Mesenchymal stem cell (in vitro differentiated cells and primary cell): ENCODE data around the gene TOR4A.
"Not testable (repeated sequence)": the region's sequence is repeated elsewhere in the genome, so short reads cannot be mapped to it uniquely, and the experiment has no call there.

Source experiments
- DNase-seq: peaks from one replicate; pipeline ENCODE4 v3.0.0-alpha.2; 2013
- H2AFZ ChIP-seq: one replicate; pipeline ENCODE4 v1.6.1; 2013; ENCODE audit warnings: low read depth, mild to moderate bottlenecking, control low read depth, inconsistent platforms, low read length, moderate library complexity
- H2AK5ac ChIP-seq: 2 replicates; pipeline ENCODE4 v1.6.1; 2013; ENCODE audit warnings: low read length, moderate library complexity, mild to moderate bottlenecking, inconsistent platforms; ENCODE audit not compliant: severe bottlenecking
- H2BK120ac ChIP-seq: one replicate; pipeline ENCODE4 v1.6.1; 2013; ENCODE audit warnings: low read depth, mild to moderate bottlenecking, inconsistent platforms, low read length, moderate library complexity
- H2BK12ac ChIP-seq, 2 experiments: one replicate each; pipeline ENCODE4 v1.6.1; 2013; ENCODE audit warnings: inconsistent platforms in 2 of 2, low read length in 2 of 2, mild to moderate bottlenecking in 2 of 2, moderate library complexity in 2 of 2, control low read depth in 1 of 2
- H2BK15ac ChIP-seq: one replicate; pipeline ENCODE4 v1.6.1; 2013; ENCODE audit warnings: mild to moderate bottlenecking, low read depth, inconsistent platforms; ENCODE audit not compliant: poor library complexity, severe bottlenecking
- H2BK5ac ChIP-seq: 2 replicates; pipeline ENCODE4 v1.6.1; 2013; ENCODE audit warnings: low read depth, mild to moderate bottlenecking, low read length, control low read depth, inconsistent platforms; ENCODE audit not compliant: poor library complexity, severe bottlenecking
- H3K14ac ChIP-seq, 2 experiments: one replicate each; pipeline ENCODE4 v1.6.1; 2013; ENCODE audit warnings: inconsistent platforms in 2 of 2, low read length in 2 of 2, control low read depth in 1 of 2, mild to moderate bottlenecking in 1 of 2, moderate library complexity in 1 of 2
- H3K18ac ChIP-seq, 2 experiments: one replicate each; pipeline ENCODE4 v1.6.1; 2013; ENCODE audit warnings: inconsistent platforms in 2 of 2, low read length in 2 of 2, control low read depth in 1 of 2, low read depth in 1 of 2, mild to moderate bottlenecking in 1 of 2
- H3K23ac ChIP-seq, 2 experiments: one replicate each; pipeline ENCODE4 v1.6.1; 2013; ENCODE audit warnings: inconsistent platforms in 2 of 2, low read length in 2 of 2, mild to moderate bottlenecking in 2 of 2, moderate library complexity in 2 of 2, control low read depth in 1 of 2
- H3K27ac ChIP-seq: 2 replicates; pipeline ENCODE4 v1.5.1; 2013; ENCODE audit warnings: mild to moderate bottlenecking, moderate library complexity, low read length, control low read depth, inconsistent platforms; ENCODE audit not compliant: poor library complexity, severe bottlenecking
- H3K27me3 ChIP-seq, 2 experiments: 2 replicates each; pipeline versions ENCODE4 v1.6.1 to v1.7.0; 2013; ENCODE audit warnings: low read length in 2 of 2, mild to moderate bottlenecking in 2 of 2, moderate library complexity in 2 of 2, control low read depth in 1 of 2, inconsistent platforms in 1 of 2; ENCODE audit not compliant: control insufficient read depth in 1 of 2, insufficient read depth in 1 of 2
- H3K36me3 ChIP-seq, 2 experiments: 2 replicates each; pipeline versions ENCODE4 v1.6.1 to v1.7.0; 2013; ENCODE audit warnings: low read length in 2 of 2, control low read depth in 1 of 2, inconsistent platforms in 1 of 2, low read depth in 1 of 2, mild to moderate bottlenecking in 1 of 2; ENCODE audit not compliant: insufficient read depth in 2 of 2, control insufficient read depth in 1 of 2
- H3K4ac ChIP-seq, 2 experiments: one replicate each; pipeline ENCODE4 v1.6.1; 2013; ENCODE audit warnings: inconsistent platforms in 2 of 2, low read length in 2 of 2, mild to moderate bottlenecking in 2 of 2, moderate library complexity in 2 of 2, control low read depth in 1 of 2, low read depth in 1 of 2
- H3K4me1 ChIP-seq: 2 replicates; pipeline ENCODE4 v1.6.1; 2013; ENCODE audit warnings: low read depth, low read length, control low read depth; ENCODE audit not compliant: control insufficient read depth, insufficient read depth
- H3K4me2 ChIP-seq: 2 replicates; pipeline ENCODE4 v1.6.1; 2013; ENCODE audit warnings: low read length, mild to moderate bottlenecking, inconsistent platforms; ENCODE audit not compliant: poor library complexity, severe bottlenecking
- H3K4me3 ChIP-seq, 2 experiments: 2 replicates each; pipeline versions ENCODE4 v1.5.1 to v1.7.0; 2013; ENCODE audit warnings: low read length in 2 of 2, mild to moderate bottlenecking in 2 of 2, control low read depth in 1 of 2, low read depth in 1 of 2; ENCODE audit not compliant: insufficient read depth in 1 of 2
- H3K79me1 ChIP-seq: replicated peaks from 2 replicates; pipeline ENCODE4 v1.6.1; 2013; ENCODE audit warnings: mild to moderate bottlenecking, control low read depth, low read length, inconsistent platforms; ENCODE audit not compliant: poor library complexity, severe bottlenecking
- H3K9ac ChIP-seq: 2 replicates; pipeline ENCODE4 v1.7.0; 2013; ENCODE audit warnings: mild to moderate bottlenecking, low read length, moderate library complexity
- H3K9me3 ChIP-seq: 2 replicates; pipeline ENCODE4 v1.7.0; 2013; ENCODE audit warnings: mild to moderate bottlenecking, low read length; ENCODE audit not compliant: control insufficient read depth
- H4K8ac ChIP-seq: one replicate; pipeline ENCODE4 v1.6.1; 2013; ENCODE audit warnings: inconsistent platforms, mild to moderate bottlenecking, low read length, moderate library complexity
- H4K91ac ChIP-seq: one replicate; pipeline ENCODE4 v1.6.1; 2013; ENCODE audit warnings: mild to moderate bottlenecking, low read length, inconsistent platforms
- WGBS: methylation state at CpG from one replicate; pipeline ENCODE4 v1.1.7; 2013; ENCODE audit warnings: mixed read lengths; 5-methylcytosine and 5-hydroxymethylcytosine counted together

Gene TOR4A

DNA sequence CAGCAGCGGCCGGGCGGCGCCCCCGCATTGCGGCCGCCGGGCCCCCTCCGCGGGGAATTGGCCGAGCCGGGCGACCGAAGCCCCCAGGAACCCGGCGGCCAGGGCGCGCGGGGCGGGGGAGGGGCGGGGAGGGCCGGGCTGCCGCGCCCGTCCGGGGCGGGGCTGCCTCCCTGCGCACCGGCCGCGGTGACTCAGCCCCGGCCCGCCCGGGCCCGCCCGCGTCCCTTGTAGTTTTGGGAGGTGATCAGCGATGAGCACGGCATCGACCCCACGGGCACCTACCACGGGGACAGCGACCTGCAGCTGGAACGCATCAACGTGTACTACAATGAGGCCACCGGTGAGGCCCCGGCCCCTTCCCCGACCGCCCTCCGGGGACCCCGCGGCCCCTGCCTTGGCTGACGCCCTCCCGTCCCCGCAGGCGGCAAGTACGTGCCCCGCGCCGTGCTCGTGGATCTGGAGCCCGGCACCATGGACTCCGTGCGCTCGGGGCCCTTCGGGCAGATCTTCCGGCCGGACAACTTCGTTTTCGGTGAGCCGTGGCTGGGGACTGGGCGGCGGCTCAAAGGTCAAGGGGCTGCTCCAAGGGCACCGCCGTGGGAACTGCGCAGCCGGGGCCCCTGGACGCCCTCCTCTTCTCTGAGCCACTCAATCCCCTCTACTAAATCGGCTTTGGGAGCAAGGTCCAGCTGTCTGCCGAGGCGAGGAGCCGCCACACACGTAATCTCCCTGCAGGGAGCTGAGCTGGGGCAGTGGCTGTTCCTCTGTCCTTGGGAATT, 35.8 kb upstream of the TOR4A start:
- H3K27ac ChIP-seq: peak overlapping the region; percentile 12
- peaks cover 55% of the 10 kb centered on the region for H3K4me1 ChIP-seq
- WGBS: 1% methylated on average over 46 of the region's 83 CpGs
- H3K4me3 ChIP-seq: peak overlapping the region; percentile 84 to 85
- no peak overlapping the region for H2BK15ac ChIP-seq
- DNase-seq: peak; percentile 17
- H2AK5ac ChIP-seq: no peak overlapping the region
- H3K4ac ChIP-seq: peak overlapping the region; percentile 64 to 92
- no peak overlapping the region for H2BK12ac ChIP-seq
- peak overlapping the region in 1 of 2 experiments; percentile 85 for H3K14ac ChIP-seq
- no peaks in the 10 kb centered on the region for H3K9me3 ChIP-seq
- H4K91ac ChIP-seq: peak overlapping the region; percentile 75
- H3K36me3 ChIP-seq: peaks cover 24 to 27% of the 10 kb centered on the region in 2 experiments
- peak overlapping the region; percentile 81 for H2BK120ac ChIP-seq
- H2AFZ ChIP-seq: no peak overlapping the region
- H3K79me1 ChIP-seq: peaks cover 18% of the 10 kb centered on the region
- peak overlapping the region; percentile 72 for H3K4me2 ChIP-seq
- peak overlapping the region; percentile 89 for H3K9ac ChIP-seq
- H2BK5ac ChIP-seq: peak overlapping the region; percentile 4
- no peak overlapping the region for H4K8ac ChIP-seq
- H3K27me3 ChIP-seq: peaks cover 0 to 12% of the 10 kb centered on the region in 2 experiments
- peak overlapping the region in 1 of 2 experiments; percentile 84 for H3K23ac ChIP-seq
- H3K18ac ChIP-seq: peak overlapping the region; percentile 80 to 96

DNA sequence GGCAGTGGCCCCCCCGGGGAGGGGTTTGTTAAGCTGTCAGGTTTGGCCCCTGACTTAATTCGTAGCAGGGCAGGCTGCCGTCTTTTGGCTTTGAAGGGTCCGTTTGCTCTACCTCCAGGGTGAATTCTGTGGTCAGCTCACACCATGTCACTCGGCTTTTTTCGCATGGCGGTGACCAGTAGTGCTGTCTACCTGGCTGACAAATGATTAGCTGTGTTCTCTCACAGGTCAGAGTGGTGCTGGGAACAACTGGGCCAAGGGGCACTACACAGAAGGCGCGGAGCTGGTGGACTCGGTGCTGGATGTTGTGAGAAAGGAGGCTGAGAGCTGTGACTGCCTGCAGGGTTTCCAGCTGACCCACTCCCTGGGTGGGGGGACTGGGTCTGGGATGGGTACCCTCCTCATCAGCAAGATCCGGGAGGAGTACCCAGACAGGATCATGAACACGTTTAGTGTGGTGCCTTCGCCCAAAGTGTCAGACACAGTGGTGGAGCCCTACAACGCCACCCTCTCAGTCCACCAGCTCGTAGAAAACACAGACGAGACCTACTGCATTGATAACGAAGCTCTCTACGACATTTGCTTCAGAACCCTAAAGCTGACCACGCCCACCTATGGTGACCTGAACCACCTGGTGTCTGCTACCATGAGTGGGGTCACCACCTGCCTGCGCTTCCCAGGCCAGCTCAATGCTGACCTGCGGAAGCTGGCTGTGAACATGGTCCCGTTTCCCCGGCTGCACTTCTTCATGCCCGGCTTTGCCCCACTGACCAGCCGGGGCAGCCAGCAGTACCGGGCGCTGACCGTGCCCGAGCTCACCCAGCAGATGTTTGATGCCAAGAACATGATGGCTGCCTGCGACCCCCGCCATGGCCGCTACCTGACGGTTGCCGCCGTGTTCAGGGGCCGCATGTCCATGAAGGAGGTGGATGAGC, 35.0 kb upstream of the TOR4A start:
- Histone ChIP-seq H3K4me1 (peaks cover 53% of the 10 kb centered on the region), H4K91ac (peak overlapping the region; percentile 54), H3K27me3 (peaks cover 0 to 12% of the 10 kb centered on the region in 2 experiments), H2BK120ac (no peak overlapping the region), H2BK15ac (no peak overlapping the region), H2BK12ac (peak overlapping the region in 1 of 2 experiments; percentile 29), H2BK5ac (no peak overlapping the region), H3K4me2 (peak overlapping the region; percentile 72), H3K23ac (no peak overlapping the region), H3K27ac (no peak overlapping the region), H3K79me1 (peaks cover 10% of the 10 kb centered on the region), H3K36me3 (peaks cover 24 to 27% of the 10 kb centered on the region in 2 experiments), H3K18ac (no peak overlapping the region), H3K9ac (peak overlapping the region; percentile 89), H4K8ac (no peak overlapping the region), H3K9me3 (no peaks in the 10 kb centered on the region), H3K14ac (no peak overlapping the region), H3K4ac (peak overlapping the region in 1 of 2 experiments; percentile 22), H2AK5ac (no peak overlapping the region), H3K4me3 (peak overlapping the region; percentile 84 to 85), H2AFZ (no peak overlapping the region)
- 79% methylated on average over 36 of the region's 36 CpGs for WGBS
- no peak for DNase-seq

DNA sequence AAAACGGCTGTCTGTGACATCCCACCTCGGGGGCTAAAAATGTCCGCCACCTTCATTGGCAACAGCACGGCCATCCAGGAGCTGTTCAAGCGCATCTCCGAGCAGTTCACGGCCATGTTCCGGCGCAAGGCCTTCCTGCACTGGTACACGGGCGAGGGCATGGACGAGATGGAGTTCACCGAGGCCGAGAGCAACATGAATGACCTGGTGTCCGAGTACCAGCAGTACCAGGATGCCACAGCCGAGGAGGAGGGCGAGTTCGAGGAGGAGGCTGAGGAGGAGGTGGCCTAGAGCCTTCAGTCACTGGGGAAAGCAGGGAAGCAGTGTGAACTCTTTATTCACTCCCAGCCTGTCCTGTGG, 34.3 kb upstream of the TOR4A start:
- not testable (repeated sequence) for H2BK12ac ChIP-seq, H2AFZ ChIP-seq, H3K23ac ChIP-seq, H3K27ac ChIP-seq, H3K18ac ChIP-seq, H3K9ac ChIP-seq, DNase-seq, H3K4me3 ChIP-seq, H3K79me1 ChIP-seq, H2AK5ac ChIP-seq, H3K4me2 ChIP-seq, H3K9me3 ChIP-seq, H3K14ac ChIP-seq, H4K91ac ChIP-seq, H2BK5ac ChIP-seq, H2BK120ac ChIP-seq, H4K8ac ChIP-seq, H2BK15ac ChIP-seq, H3K4ac ChIP-seq
- peaks cover 47% of the 10 kb centered on the region for H3K4me1 ChIP-seq
- peaks cover 24 to 27% of the 10 kb centered on the region in 2 experiments for H3K36me3 ChIP-seq
- peaks cover 0 to 12% of the 10 kb centered on the region in 2 experiments for H3K27me3 ChIP-seq
- WGBS: 89% methylated on average over 10 of the region's 18 CpGs
